Sigmoid colon (tissue), 7 donors: ENCODE measurements around the gene MEP1B. TPM values are rescaled to one million over a fixed set of nuclear protein-coding genes. Genes with fewer than 3 reads are reported as not detected.

Source experiments
- DNase-seq: peaks from one replicate; pipeline ENCODE4 v3.0.0-alpha.2; 2019
- H3K27ac ChIP-seq, 4 donors: fragments of 200-600 bp; sonication (generic); one replicate each; pipeline ENCODE4 v1.5.1; 2016 to 2019; ENCODE audit warnings: mild to moderate bottlenecking in 1 of 4
- H3K27me3 ChIP-seq, 3 donors: fragments of 200-600 bp; sonication (generic); one replicate each; pipeline ENCODE4 v1.5.1; 2019; ENCODE audit warnings: mild to moderate bottlenecking in 1 of 3
- H3K36me3 ChIP-seq, 4 donors: fragments of 200-600 bp; sonication (generic); one replicate each; pipeline ENCODE4 v1.5.1; 2016 to 2019
- H3K4me1 ChIP-seq, 4 donors: fragments of 200-600 bp; sonication (generic); one replicate each; pipeline ENCODE4 v1.5.1; 2017 to 2019
- H3K4me3 ChIP-seq, 4 donors: fragments of 200-600 bp; sonication (generic); one replicate each; pipeline ENCODE4 v1.5.1; 2017 to 2019; ENCODE audit warnings: mild to moderate bottlenecking in 2 of 4, moderate library complexity in 1 of 4
- H3K9me3 ChIP-seq, 4 donors: fragments of 200-600 bp in 3 of 4; sonication (generic) in 3 of 4; one replicate each; pipeline versions ENCODE4 v1.5.1 to v1.6.1; 2013 to 2019
- EP300 ChIP-seq, 4 donors: sonication (generic); formaldehyde crosslinking; IDR thresholded peaks; one replicate each; pipeline ENCODE4 v1.6.1; 2017; ENCODE audit warnings: antibody characterized with exemption in 4 of 4
- POLR2A ChIP-seq, 2 donors: fragments of 450-650 bp; IDR thresholded peaks; one replicate each; pipeline ENCODE4 v1.6.1; 2016; ENCODE audit warnings: antibody characterized with exemption in 2 of 2, mild to moderate bottlenecking in 2 of 2, moderate library complexity in 2 of 2
- POLR2AphosphoS5 ChIP-seq, 4 donors: sonication (generic); formaldehyde crosslinking; IDR thresholded peaks; one replicate each; pipeline ENCODE4 v1.6.1; 2017; ENCODE audit warnings: antibody characterized with exemption in 4 of 4
- WGBS, 2 donors: extraction: QIAGEN DNeasy Blood & Tissue Kit; methylation state at CpG; one replicate each; pipeline ENCODE4 v1.1.7; 2013; 5-methylcytosine and 5-hydroxymethylcytosine counted together
- intact Hi-C: fragments of 100-400 bp; cut with DNase I; formaldehyde crosslinking; loops from one replicate; pipeline ENCODE4 v1.15.1; 2023
- polyA plus RNA-seq, 3 donors: library from polyadenylated mRNA; stranded (reverse); fragments of 200-250 nt; gene quantifications; one replicate each; pipeline ENCODE4 v1.2.3, GENCODE V29; 2013
- total RNA-seq, 4 donors: library from RNA; depleted of rRNA; stranded (reverse); fragments of >200 nt; gene quantifications; one replicate each; pipeline ENCODE4 v1.1.0, GENCODE V29; 2016
- TF ChIP-seq, protein P1 (sequence below), 4 experiments: fragments of 450-650 bp in 3 of 4; fragments of 200-600 bp in 1 of 4; IDR thresholded peaks; one replicate each; pipeline ENCODE4 v1.5.1; 2016 to 2019; ENCODE audit warnings: antibody characterized with exemption in 4 of 4, mild to moderate bottlenecking in 3 of 4, moderate library complexity in 2 of 4
- donor health status: healthy with polysubstance abuse.
- donor health status: Bipolar disorder and iron deficiency.
- donor health status: healthy.

Gene MEP1B
- total RNA-seq (not detected), polyA plus RNA-seq (1 to 10 TPM; 1.6 to 3.7 (median 1.8) TPM)

- 18 to 68% methylated on average over 2 of the region's 2 CpGs for WGBS, 2 donors
- intact Hi-C loops, result no loop called here
- TF ChIP-seq POLR2AphosphoS5 (IDR thresholded peaks at IDR 0.05) (no peak), EP300 (IDR thresholded peaks at IDR 0.05) (no peak)
- Histone ChIP-seq H3K27me3 (no peaks in the 10 kb centered on the region), H3K4me1 (no peaks in the 10 kb centered on the region), H3K27ac (no peak within 1 kb of the TSS), H3K9me3 (no peaks in the 10 kb centered on the region), H3K4me3 (no peak within 1 kb of the TSS), H3K36me3 (no peaks in the 10 kb centered on the region)
- DNase-seq, result no peak
Measured at GRCh38 chr18:32189790-32190189, at the start of gene MEP1B. Gene MEP1B (plus strand): TSS chr18:32190039. CDS start chr18:32190071, 32 bp downstream.

GRCh38 chr18:32148185-32148870 is 41.5 kb upstream of the MEP1B start:
- no peaks in the 10 kb centered on the region for H3K9me3 ChIP-seq
- intact Hi-C loops, result no loop called here
- WGBS, 2 donors, result 49 to 80% methylated on average over 2 of the region's 2 CpGs
- H3K4me1 ChIP-seq, result no peaks in the 10 kb centered on the region
- no peaks in the 10 kb centered on the region for H3K27me3 ChIP-seq
- H3K27ac ChIP-seq, result no peak overlapping the region
- no peaks in the 10 kb centered on the region for H3K36me3 ChIP-seq
- DNase-seq, result no peak
- H3K4me3 ChIP-seq, result no peak overlapping the region
- TF ChIP-seq POLR2A (IDR thresholded peaks at IDR 0.05), result no peak
- TF ChIP-seq POLR2AphosphoS5 (IDR thresholded peaks at IDR 0.05), result no peak
- TF ChIP-seq, protein P1, sequence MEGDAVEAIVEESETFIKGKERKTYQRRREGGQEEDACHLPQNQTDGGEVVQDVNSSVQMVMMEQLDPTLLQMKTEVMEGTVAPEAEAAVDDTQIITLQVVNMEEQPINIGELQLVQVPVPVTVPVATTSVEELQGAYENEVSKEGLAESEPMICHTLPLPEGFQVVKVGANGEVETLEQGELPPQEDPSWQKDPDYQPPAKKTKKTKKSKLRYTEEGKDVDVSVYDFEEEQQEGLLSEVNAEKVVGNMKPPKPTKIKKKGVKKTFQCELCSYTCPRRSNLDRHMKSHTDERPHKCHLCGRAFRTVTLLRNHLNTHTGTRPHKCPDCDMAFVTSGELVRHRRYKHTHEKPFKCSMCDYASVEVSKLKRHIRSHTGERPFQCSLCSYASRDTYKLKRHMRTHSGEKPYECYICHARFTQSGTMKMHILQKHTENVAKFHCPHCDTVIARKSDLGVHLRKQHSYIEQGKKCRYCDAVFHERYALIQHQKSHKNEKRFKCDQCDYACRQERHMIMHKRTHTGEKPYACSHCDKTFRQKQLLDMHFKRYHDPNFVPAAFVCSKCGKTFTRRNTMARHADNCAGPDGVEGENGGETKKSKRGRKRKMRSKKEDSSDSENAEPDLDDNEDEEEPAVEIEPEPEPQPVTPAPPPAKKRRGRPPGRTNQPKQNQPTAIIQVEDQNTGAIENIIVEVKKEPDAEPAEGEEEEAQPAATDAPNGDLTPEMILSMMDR (IDR thresholded peaks at IDR 0.05), result no peak
- TF ChIP-seq EP300 (IDR thresholded peaks at IDR 0.05), result no peak

DNA sequence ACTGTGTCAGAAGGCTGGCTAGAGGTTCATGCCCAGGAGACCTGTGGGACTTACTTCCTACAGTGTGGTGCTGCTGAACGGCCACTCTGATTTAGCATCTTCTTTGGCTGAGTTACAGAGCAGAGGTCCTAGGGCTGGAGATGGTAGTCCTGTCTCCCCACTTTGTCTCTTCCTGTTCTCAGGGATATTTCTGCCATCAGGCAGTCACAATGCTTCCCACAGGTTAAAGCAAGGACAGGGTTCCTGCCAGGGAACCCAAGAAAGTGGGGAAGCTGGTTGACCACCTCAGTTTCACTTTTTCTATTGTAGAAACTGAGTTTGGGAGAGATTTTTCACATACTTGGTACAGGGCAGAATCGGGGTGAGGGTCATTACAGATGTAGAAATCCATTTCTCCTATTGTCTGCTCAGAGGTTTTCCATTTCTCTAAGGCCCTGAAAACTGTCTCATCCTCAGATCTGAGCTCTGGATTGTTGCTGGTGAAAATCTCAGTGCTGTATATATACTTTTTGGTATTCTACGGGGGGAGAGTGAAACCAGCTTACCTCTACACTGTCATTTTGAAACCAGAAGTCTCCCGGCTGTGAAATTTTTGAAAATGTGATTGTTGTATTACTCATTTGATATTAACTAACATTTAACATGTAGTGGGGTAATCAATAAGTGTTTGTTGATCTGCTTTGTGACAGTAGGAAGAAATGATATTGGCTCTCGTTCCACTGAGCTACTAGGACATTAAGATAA is 37.0 kb upstream of the MEP1B start:
- Histone ChIP-seq H3K4me3 (no peak overlapping the region), H3K9me3 (no peaks in the 10 kb centered on the region), H3K27me3 (no peaks in the 10 kb centered on the region), H3K36me3 (no peaks in the 10 kb centered on the region), H3K27ac (no peak overlapping the region), H3K4me1 (peaks cover 0 to 1% (median 0%) of the 10 kb centered on the region in 4 donors)
- TF ChIP-seq EP300 (IDR thresholded peaks at IDR 0.05), result no peak
- TF ChIP-seq, protein P1 (IDR thresholded peaks at IDR 0.05), result no peak
- no peak for TF ChIP-seq POLR2A (IDR thresholded peaks at IDR 0.05)
- no peak for TF ChIP-seq POLR2AphosphoS5 (IDR thresholded peaks at IDR 0.05)
- intact Hi-C loops, result no loop called here
- WGBS, 2 donors, result 78 to 85% methylated on average over 5 of the region's 5 CpGs
- DNase-seq, result no peak

DNA sequence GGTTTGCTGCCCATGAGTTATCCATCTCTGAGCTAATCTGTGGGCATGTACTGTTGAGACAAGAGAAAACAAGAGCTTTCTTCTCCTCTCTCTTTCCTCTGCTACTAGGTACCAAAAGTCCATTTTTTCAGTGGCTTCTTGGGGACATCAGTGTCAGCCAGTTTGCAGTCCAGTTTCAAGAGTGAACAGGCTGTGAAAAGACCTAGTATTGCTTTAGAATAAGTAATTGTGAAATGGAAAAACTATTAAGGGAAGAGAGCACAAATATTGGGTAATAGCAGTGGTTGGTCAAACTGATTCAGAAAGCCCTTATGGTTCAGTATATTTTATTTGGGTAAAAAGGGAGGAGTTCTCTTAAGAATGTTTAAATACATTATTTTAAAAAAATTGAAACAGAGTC is 33.0 kb upstream of the MEP1B start:
- Histone ChIP-seq H3K4me1 (peaks cover 0 to 10% (median 2%) of the 10 kb centered on the region in 4 donors), H3K27ac (no peak overlapping the region), H3K4me3 (no peak overlapping the region), H3K36me3 (no peaks in the 10 kb centered on the region), H3K27me3 (no peaks in the 10 kb centered on the region), H3K9me3 (no peaks in the 10 kb centered on the region)
- no peak for DNase-seq
- intact Hi-C loops, result loop anchor here (5.0 kb wide), 1 partner anchor 120 kb away; no protein-coding TSS in a partner anchor
- TF ChIP-seq EP300 (IDR thresholded peaks at IDR 0.05) (no peak), POLR2AphosphoS5 (IDR thresholded peaks at IDR 0.05) (no peak), POLR2A (IDR thresholded peaks at IDR 0.05) (no peak)
- TF ChIP-seq, protein P1 (IDR thresholded peaks at IDR 0.05), result no peak

DNA sequence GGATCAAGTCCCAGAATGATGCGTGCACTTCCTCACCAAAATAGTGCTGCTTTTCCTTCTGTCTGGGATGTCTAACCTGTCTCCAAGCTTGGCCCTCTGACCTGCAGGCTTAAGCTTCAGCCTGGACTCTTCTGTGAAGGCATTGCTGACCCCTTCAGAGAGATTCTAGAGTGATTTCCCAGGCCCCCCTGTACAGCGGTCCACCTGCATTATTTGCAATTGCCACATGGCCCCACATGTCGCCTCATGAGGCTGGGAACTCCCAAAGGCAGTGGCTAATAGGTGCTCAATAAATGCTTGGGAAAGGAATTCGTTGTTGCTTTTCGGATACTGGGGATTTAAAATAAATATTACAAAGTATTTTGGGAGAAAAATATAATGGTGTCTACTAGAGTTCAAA is 32.3 kb upstream of the MEP1B start:
- H3K4me1 ChIP-seq, result peaks cover 0 to 10% (median 2%) of the 10 kb centered on the region in 4 donors
- no peaks in the 10 kb centered on the region for H3K36me3 ChIP-seq
- 64 to 75% methylated on average over 5 of the region's 5 CpGs for WGBS, 2 donors
- no peak overlapping the region for H3K27ac ChIP-seq
- DNase-seq, result no peak
- no peaks in the 10 kb centered on the region for H3K27me3 ChIP-seq
- H3K4me3 ChIP-seq, result no peak overlapping the region
- intact Hi-C loops, result loop anchor here (5.0 kb wide), 1 partner anchor 120 kb away; no protein-coding TSS in a partner anchor
- no peaks in the 10 kb centered on the region for H3K9me3 ChIP-seq
- TF ChIP-seq, protein P1 (IDR thresholded peaks at IDR 0.05), result no peak
- TF ChIP-seq POLR2AphosphoS5 (IDR thresholded peaks at IDR 0.05) (no peak), POLR2A (IDR thresholded peaks at IDR 0.05) (no peak), EP300 (IDR thresholded peaks at IDR 0.05) (no peak)
